NCI-H128 (cell line): ENCODE results near the gene CDC42BPB.

ENCODE experiments used
- DNase-seq: peaks from one replicate; lab custom pipeline; 2025; ENCODE audit not compliant: unreplicated experiment; lab: John Stamatoyannopoulos, UW

CDC42BPB gene

GRCh38 chr14:103019236-103019635 is 38.1 kb downstream of the CDC42BPB start:
- no peak for DNase-seq

GRCh38 chr14:103016594-103016993 is 40.8 kb downstream of the CDC42BPB start:
- DNase-seq = no peak

- no peak for DNase-seq
These were observed 41.3 kb downstream of the CDC42BPB start for GRCh38 chr14:103016071-103016470.

- no peak for DNase-seq
These were observed 41.9 kb downstream of the CDC42BPB start for GRCh38 chr14:103015426-103015825.

- peak; percentile 45 for DNase-seq
These were observed 42.7 kb downstream of the CDC42BPB start for GRCh38 chr14:103014466-103015228.

GRCh38 chr14:103013028-103013427 is 44.3 kb downstream of the CDC42BPB start:
- no peak for DNase-seq

GRCh38 chr14:103009559-103009958 is 47.8 kb downstream of the CDC42BPB start:
- DNase-seq = no peak

- no peak for DNase-seq
These were observed 48.5 kb downstream of the CDC42BPB start for GRCh38 chr14:103008768-103009357.

GRCh38 chr14:103008126-103008525 is 49.2 kb downstream of the CDC42BPB start:
- no peak for DNase-seq

GRCh38 chr14:103007555-103007954 is 49.8 kb downstream of the CDC42BPB start:
- no peak for DNase-seq

- no peak for DNase-seq
These were observed 50.3 kb downstream of the CDC42BPB start for GRCh38 chr14:103006991-103007520.

- no peak for DNase-seq
These were observed 51.2 kb downstream of the CDC42BPB start for GRCh38 chr14:103006106-103006505.

GRCh38 chr14:103003850-103004249 is 53.5 kb downstream of the CDC42BPB start:
- DNase-seq = no peak

- DNase-seq = no peak
These were observed 54.1 kb downstream of the CDC42BPB start for GRCh38 chr14:103003351-103003615.

- no peak for DNase-seq
These were observed 54.6 kb downstream of the CDC42BPB start for GRCh38 chr14:103002578-103003350.

GRCh38 chr14:103001651-103002396 is 55.5 kb downstream of the CDC42BPB start:
- DNase-seq = no peak

- DNase-seq = no peak
These were observed 56.1 kb downstream of the CDC42BPB start for GRCh38 chr14:103001226-103001625.

- no peak for DNase-seq
These were observed 56.9 kb downstream of the CDC42BPB start for GRCh38 chr14:103000291-103000921.

GRCh38 chr14:102999227-102999895 is 58.0 kb downstream of the CDC42BPB start:
- DNase-seq = no peak

GRCh38 chr14:102998393-102998792 is 59.0 kb downstream of the CDC42BPB start:
- no peak for DNase-seq
